Mucosa of descending colon (tissue), 3 donors: ENCODE measurements around the gene ZNF548. TPM values are rescaled to one million over a fixed set of nuclear protein-coding genes. Genes with fewer than 3 reads are reported as not detected.
"Not testable (repeated sequence)": the region's sequence is repeated elsewhere in the genome, so short reads cannot be mapped to it uniquely, and the experiment has no call there.

Experiments used
- ATAC-seq: fragments of 200-7000 bp; cut with Tn5 transposase; one replicate; pipeline ENCODE4 v1.9.1; 2020; ENCODE audit warnings: mild to moderate bottlenecking, moderate library complexity
- DNase-seq, 3 donors: peaks; one replicate each; pipeline ENCODE4 v3.0.0-alpha.2; 2020
- H3K36me3 ChIP-seq: fragments of 200-600 bp; one replicate; pipeline ENCODE4 v1.8.0; 2021; ENCODE audit warnings: low read depth, mild to moderate bottlenecking
- H3K4me1 ChIP-seq: fragments of 200-600 bp; one replicate; pipeline ENCODE4 v1.8.0; 2021; ENCODE audit warnings: low read depth, mild to moderate bottlenecking
- H3K4me3 ChIP-seq: fragments of 200-600 bp; one replicate; pipeline ENCODE4 v1.8.0; 2021; ENCODE audit warnings: mild to moderate bottlenecking
- H3K9me3 ChIP-seq: fragments of 200-600 bp; one replicate; pipeline ENCODE4 v1.8.0; 2021; ENCODE audit warnings: mild to moderate bottlenecking
- intact Hi-C, 2 donors: fragments of 100-400 bp; cut with DNase I in 1 of 2; cut with micrococcal nuclease in 1 of 2; formaldehyde crosslinking; loops; one replicate each; pipeline versions ENCODE4 v1.11.0 to v1.11.1; 2022; cut with DNase I, micrococcal nuclease
- total RNA-seq, 3 donors: library from RNA; stranded (reverse); fragmentation: NEBNext Ultra II Directional in 2 of 3; extraction: Animal tissue kit (Norgen Biotek cat#: 25700) in 2 of 3; gene quantifications; one replicate each; pipeline versions ENCODE4 v1.2.1 to v1.2.4, GENCODE V29; 2021 to 2023
- TF ChIP-seq, protein P1 (sequence below): fragments of 200-600 bp; IDR thresholded peaks from one replicate; pipeline ENCODE4 v1.8.0; 2022; ENCODE audit warnings: antibody characterized with exemption, mild to moderate bottlenecking
- donor health status: DM: no; HTN: no; CAD: no; lungs with moderate emphysema.
- donor health status: DM: no; HTN: no; CAD: no.
- donor health status: DM: no; HTN: yes; CAD: no.

ZNF548 gene
- total RNA-seq, 3 donors from 2014 or later = 8.3 to 23.2 (median 10.3) TPM

DNA sequence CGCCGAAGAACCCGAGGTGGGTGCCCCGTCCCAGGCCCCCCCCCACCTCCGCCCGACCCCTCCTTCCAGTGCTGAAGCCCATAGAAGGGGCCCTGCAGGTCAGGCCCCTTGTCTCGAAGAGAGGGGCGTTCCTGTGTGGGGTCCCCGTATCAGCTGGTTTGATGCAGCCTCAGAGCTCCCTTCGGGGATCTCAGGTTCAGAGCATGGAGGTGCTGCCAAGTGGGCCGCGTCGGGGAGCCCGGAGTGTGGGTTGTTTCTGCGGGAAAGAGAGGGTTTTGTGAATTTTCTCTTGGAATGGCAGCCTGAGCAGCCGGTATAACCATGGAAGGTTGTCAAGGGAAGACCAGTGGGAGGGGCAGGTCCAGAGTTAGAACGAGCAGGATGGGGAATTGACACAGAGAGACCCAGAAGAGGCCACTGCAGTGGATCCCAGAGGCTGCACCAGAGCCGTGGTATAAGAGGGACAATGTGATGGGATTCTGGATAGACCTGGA lies 25.9 kb upstream of the ZNF548 start:
- peaks cover 6% of the 10 kb centered on the region for H3K4me1 ChIP-seq
- H3K4me3 ChIP-seq = peak overlapping the region; percentile 64
- TF ChIP-seq, protein P1, sequence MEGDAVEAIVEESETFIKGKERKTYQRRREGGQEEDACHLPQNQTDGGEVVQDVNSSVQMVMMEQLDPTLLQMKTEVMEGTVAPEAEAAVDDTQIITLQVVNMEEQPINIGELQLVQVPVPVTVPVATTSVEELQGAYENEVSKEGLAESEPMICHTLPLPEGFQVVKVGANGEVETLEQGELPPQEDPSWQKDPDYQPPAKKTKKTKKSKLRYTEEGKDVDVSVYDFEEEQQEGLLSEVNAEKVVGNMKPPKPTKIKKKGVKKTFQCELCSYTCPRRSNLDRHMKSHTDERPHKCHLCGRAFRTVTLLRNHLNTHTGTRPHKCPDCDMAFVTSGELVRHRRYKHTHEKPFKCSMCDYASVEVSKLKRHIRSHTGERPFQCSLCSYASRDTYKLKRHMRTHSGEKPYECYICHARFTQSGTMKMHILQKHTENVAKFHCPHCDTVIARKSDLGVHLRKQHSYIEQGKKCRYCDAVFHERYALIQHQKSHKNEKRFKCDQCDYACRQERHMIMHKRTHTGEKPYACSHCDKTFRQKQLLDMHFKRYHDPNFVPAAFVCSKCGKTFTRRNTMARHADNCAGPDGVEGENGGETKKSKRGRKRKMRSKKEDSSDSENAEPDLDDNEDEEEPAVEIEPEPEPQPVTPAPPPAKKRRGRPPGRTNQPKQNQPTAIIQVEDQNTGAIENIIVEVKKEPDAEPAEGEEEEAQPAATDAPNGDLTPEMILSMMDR = no peak
- no peak for DNase-seq
- H3K9me3 ChIP-seq = peaks cover 42% of the 10 kb centered on the region
- intact Hi-C loops = no loop called here
- no peak for ATAC-seq
- no peaks in the 10 kb centered on the region for H3K36me3 ChIP-seq

DNA sequence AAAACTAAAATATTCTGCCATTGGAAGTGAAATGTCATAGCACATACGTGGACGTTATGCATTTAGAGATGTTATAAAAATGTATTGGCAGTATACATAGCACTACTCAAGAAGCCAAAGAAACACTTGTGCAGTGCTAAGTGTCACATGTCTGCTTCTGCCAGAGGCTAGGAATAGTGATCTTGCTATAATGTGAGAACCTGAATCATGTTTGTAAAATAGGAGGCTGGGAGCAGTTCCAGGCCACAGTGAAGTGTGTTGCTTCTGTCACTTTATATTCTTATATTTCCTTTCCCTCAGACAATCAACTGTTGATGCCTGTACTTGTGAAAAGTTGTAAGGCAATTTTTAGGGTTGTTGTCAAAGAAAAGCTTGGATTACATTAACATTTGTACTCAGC lies 22.9 kb upstream of the ZNF548 start:
- DNase-seq (no peak), ATAC-seq (no peak)
- H3K4me3 ChIP-seq = no peak overlapping the region
- intact Hi-C loops = no loop called here
- peaks cover 6% of the 10 kb centered on the region for H3K4me1 ChIP-seq
- TF ChIP-seq, protein P1 = no peak
- no peaks in the 10 kb centered on the region for H3K36me3 ChIP-seq
- peaks cover 16% of the 10 kb centered on the region for H3K9me3 ChIP-seq

DNA sequence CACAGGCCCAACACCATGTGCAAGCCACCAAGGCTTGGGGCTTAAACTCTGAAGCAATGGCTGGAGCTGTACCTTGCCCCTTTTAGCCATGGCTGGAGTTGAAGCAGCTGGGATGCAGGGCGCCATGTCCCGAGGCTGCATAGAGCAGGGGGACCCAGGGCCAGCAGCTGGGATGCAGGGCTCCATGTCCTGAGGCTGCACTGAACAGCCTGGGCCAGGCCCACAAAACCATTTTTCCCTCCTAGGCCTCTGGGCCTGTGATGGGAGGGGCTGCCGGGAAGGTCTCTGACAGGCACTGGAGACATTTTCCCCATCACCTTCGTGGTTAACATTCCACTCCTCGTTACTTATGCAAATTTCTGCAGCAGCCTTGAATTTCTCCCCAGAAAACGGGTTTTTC lies 15.5 kb upstream of the ZNF548 start:
- Histone ChIP-seq H3K4me1 (no peaks in the 10 kb centered on the region), H3K9me3 (peaks cover 63% of the 10 kb centered on the region), H3K4me3 (no peak overlapping the region), H3K36me3 (no peaks in the 10 kb centered on the region)
- TF ChIP-seq, protein P1 = no peak
- no peak for DNase-seq
- intact Hi-C loops = no loop called here
- no peak for ATAC-seq

DNA sequence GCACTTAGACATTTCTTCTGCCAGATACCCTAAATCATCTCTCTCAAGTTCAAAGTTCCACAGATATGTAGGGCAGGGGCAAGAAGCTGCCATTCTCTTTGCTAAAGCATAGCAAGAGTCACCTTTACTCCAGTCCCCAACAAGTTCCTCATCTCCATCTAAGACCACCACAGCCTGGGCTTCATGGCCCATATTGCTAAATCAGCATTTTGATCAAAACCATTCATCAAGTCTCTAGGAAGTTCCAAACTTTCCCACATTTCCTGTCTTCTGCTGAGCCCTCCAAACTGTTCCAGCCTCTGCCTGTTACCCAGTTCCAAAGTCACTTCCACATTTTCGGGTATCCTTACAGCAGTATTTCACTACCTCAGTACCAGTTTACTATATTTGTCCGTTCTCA lies 15.0 kb upstream of the ZNF548 start:
- ATAC-seq, H3K4me3 ChIP-seq, H3K36me3 ChIP-seq, H3K4me1 ChIP-seq, DNase-seq, intact Hi-C loops: not testable (repeated sequence)
- H3K9me3 ChIP-seq = peaks cover 68% of the 10 kb centered on the region

DNA sequence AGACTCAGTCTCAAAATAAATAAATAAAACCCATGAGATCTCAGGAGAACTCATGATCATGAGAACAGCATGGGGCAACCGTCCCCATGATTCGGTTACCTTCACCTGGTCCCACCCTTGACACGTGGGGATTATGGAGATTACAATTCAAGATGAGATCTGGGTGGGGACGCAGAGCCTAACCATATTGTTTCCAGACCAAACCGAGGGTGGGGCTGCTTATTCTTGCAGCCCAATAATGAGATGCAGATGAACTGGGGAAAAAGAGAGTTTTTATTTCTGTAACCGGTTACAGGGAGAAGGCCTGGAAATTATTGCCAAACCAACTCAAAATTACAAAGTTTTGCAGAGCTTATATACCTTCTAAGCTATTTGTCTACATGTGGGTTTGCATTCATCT lies 13.5 kb upstream of the ZNF548 start:
- Histone ChIP-seq H3K36me3 (no peaks in the 10 kb centered on the region), H3K9me3 (peaks cover 83% of the 10 kb centered on the region), H3K4me3 (no peak overlapping the region), H3K4me1 (no peaks in the 10 kb centered on the region)
- intact Hi-C loops = no loop called here
- DNase-seq (no peak), ATAC-seq (no peak)
- TF ChIP-seq, protein P1 = no peak

DNA sequence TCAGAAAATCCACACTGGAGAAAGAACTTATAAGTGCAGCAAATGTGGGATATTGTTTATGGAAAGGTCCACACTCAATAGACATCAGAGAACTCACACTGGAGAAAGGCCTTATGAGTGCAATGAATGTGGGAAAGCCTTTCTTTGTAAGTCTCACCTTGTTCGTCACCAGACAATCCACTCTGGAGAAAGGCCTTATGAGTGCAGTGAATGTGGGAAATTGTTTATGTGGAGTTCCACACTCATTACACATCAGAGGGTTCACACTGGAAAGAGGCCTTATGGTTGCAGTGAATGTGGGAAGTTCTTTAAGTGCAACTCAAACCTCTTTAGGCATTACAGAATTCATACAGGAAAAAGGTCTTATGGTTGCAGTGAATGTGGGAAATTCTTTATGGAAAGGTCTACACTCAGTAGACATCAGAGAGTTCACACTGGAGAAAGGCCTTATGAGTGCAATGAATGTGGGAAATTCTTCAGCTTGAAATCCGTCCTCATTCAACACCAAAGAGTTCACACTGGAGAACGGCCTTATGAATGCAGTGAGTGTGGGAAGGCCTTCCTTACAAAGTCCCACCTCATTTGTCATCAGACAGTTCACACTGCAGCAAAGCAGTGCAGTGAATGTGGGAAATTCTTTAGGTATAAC lies 12.0 kb upstream of the ZNF548 start:
- ATAC-seq = no peak
- no peaks in the 10 kb centered on the region for H3K36me3 ChIP-seq
- TF ChIP-seq, protein P1 = no peak
- no peak overlapping the region for H3K4me3 ChIP-seq
- no peaks in the 10 kb centered on the region for H3K4me1 ChIP-seq
- DNase-seq = no peak
- intact Hi-C loops = no loop called here
- peaks cover 84% of the 10 kb centered on the region for H3K9me3 ChIP-seq
